ENCODE data around the gene SUN5. TPM values are rescaled to one million over a fixed set of nuclear protein-coding genes. Genes with fewer than 3 reads are reported as not detected.
A peak's percentile ranks its signal among the peaks of the same experiment; 100 is the strongest.
"Not testable (repeated sequence)": the region's sequence is repeated elsewhere in the genome, so short reads cannot be mapped to it uniquely, and the experiment has no call there.

The SUN5 gene
- total RNA-seq, 1 donor from 2014 or later = not detected

DNA sequence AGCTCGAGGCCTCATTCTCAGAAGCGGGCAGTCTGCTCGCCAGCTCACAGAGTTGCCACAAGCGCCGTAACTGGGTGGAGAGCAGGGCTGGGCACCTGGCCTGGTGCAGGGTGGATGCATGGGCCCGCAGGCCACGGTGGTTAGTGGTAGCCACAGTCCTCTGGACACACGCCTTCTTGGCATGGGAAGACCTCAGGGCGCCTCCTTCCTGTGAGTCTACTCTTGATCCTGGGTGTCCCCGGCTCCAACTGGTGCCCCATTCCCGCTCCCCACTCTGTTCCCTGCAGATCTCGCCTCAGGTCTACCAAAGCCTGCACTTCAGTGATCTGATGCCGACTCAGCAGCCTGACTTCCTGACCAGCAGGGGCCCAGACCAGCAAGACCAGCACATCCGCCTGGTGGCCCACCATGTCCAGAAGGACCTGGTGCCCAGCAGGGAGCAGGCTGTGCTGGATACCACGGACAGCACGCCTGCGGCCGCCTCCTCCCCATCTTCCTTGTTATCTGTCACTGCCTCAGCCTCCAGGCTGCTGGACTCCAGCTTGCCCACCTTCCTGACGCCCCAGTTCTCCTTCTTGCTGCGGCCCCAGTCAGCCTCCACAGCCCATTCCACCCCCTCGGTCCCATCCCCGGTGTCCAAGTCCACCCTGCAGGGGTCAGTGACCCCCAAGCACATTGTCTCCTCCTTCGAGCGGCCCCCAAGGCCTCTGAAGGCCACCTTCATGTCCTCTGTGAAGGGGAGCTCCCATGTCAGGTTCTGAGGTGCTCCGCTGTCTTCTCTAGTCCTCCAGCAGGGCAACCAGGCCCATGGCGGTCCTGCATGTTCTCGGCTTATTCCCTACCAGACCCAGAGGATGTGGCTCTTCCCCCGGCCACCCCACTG, 43.1 kb downstream of the SUN5 start:
- no peak for DNase-seq (ENCODE audit: low read depth)
- no peak for FAIRE-seq

DNA sequence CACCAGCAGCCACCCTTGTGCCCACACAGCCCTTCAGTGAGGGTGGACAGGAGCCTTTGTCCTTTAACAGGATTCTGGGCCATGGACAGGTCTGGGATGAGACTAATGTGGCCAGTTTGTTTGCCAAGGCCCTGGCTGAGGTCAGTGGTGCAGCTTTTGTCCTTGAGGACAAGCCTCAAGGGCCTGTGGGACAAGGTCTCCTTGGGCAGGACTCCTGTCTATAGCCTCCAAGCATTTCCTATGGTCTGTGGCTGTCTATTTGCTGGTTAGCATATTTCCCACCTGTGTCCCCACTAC, 44.1 kb downstream of the SUN5 start:
- H3K4me3 ChIP-seq (ENCODE audit: low read depth, low read length) = no peak overlapping the region
- no peak for TF ChIP-seq CTCF (IDR thresholded peaks at IDR 0.05; ENCODE audit: insufficient read depth, low read length, severe bottlenecking)
- no peaks in the 10 kb centered on the region for H3K36me3 ChIP-seq (ENCODE audit: control insufficient read depth, insufficient read depth, low read length)
- no peak for DNase-seq (ENCODE audit: low read depth)
- H3K27me3 ChIP-seq (ENCODE audit: control insufficient read depth, insufficient read depth, low read length) = no peaks in the 10 kb centered on the region
- peak; percentile 32 for FAIRE-seq

More for the DNA sequence above, 43.1 kb downstream of the SUN5 start:
- no peaks in the 10 kb centered on the region for H3K27me3 ChIP-seq (ENCODE audit: control insufficient read depth, insufficient read depth, low read length)
- TF ChIP-seq CTCF (IDR thresholded peaks at IDR 0.05; ENCODE audit: insufficient read depth, low read length, severe bottlenecking) = no peak
- no peak overlapping the region for H3K4me3 ChIP-seq (ENCODE audit: low read depth, low read length)
- no peaks in the 10 kb centered on the region for H3K36me3 ChIP-seq (ENCODE audit: control insufficient read depth, insufficient read depth, low read length)

GRCh38 chr20:32959351-32960221, 44.6 kb downstream of the SUN5 start:
- Histone ChIP-seq H3K36me3 (ENCODE audit: control insufficient read depth, insufficient read depth, low read length) (no peaks in the 10 kb centered on the region), H3K27me3 (ENCODE audit: control insufficient read depth, insufficient read depth, low read length) (no peaks in the 10 kb centered on the region), H3K4me3 (ENCODE audit: low read depth, low read length) (no peak overlapping the region)
- TF ChIP-seq CTCF (IDR thresholded peaks at IDR 0.05; ENCODE audit: insufficient read depth, low read length, severe bottlenecking) = no peak
- FAIRE-seq = no peak
- DNase-seq (ENCODE audit: low read depth) = no peak

DNA sequence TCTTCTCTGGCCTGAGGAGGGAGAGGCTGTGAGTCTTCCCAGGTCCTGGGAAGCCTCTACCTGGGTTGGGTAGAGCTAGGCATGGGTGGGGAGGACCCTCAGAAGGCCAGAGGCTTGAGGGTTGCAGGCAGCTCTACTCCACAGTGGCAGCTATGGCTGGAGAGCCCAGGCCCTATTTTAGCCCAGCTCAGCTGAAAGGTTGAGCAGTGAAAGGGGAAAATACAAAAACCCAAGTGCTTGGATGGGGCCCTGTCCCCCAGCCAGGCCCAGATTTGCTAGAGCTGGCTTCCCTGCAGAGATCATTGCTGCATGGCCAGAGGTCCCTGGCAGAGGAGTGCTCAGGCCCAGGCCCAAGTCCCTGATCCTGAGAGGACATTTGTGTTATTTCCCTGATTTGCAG, 45.7 kb downstream of the SUN5 start:
- no peaks in the 10 kb centered on the region for H3K27me3 ChIP-seq (ENCODE audit: control insufficient read depth, insufficient read depth, low read length)
- no peak for TF ChIP-seq CTCF (IDR thresholded peaks at IDR 0.05; ENCODE audit: insufficient read depth, low read length, severe bottlenecking)
- no peak for DNase-seq (ENCODE audit: low read depth)
- H3K36me3 ChIP-seq (ENCODE audit: control insufficient read depth, insufficient read depth, low read length) = no peaks in the 10 kb centered on the region
- no peak overlapping the region for H3K4me3 ChIP-seq (ENCODE audit: low read depth, low read length)
- no peak for FAIRE-seq

DNA sequence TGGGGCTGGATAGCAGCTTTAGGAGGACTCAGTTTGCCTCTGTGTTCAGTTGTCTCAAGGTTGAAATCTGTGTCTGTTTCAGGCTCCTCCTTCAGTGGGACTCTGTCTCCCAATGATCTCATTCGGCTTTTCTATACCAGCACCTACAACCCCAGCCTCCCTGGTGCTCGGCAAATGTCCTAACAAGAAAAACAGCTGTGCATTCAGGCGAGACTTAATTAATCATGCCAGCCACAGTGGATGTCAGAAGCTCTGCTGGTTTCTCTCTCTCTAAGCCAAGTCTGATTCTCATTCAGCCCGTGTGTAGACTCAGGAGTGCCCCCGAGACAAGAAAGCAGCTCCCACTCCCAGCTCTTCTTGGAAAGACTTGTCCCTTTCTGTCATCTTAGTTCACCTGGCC, 46.8 kb downstream of the SUN5 start:
- DNase-seq (ENCODE audit: low read depth) = no peak

DNA sequence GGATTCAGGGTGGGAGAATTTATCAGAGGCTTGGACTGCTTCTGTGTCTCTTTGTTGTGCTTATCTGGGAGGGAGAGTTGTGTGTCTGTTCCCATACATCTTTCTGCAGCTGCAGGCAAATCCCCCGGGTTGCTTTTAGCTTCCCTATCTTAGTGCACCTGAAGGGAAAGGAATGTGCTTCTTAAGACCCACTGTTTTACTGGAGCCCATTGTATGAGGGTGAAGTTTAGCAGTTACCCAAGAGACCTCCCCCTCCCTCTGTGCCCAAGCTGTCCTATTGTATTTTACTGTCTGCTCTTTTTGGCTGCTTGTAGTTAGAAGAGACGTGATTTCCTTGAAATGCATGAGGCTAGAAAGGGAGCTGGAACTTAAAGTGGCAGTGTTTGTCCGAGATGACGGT, 53.7 kb downstream of the SUN5 start:
- DNase-seq (ENCODE audit: low read depth); H3K27me3 ChIP-seq (ENCODE audit: control insufficient read depth, insufficient read depth, low read length); FAIRE-seq; H3K4me3 ChIP-seq (ENCODE audit: low read depth, low read length); H3K36me3 ChIP-seq (ENCODE audit: control insufficient read depth, insufficient read depth, low read length): not testable (repeated sequence)

More for the DNA sequence above, 46.8 kb downstream of the SUN5 start:
- no peak for FAIRE-seq
- Histone ChIP-seq H3K27me3 (ENCODE audit: control insufficient read depth, insufficient read depth, low read length) (no peaks in the 10 kb centered on the region), H3K4me3 (ENCODE audit: low read depth, low read length) (no peak overlapping the region), H3K36me3 (ENCODE audit: control insufficient read depth, insufficient read depth, low read length) (no peaks in the 10 kb centered on the region)
- no peak for TF ChIP-seq CTCF (IDR thresholded peaks at IDR 0.05; ENCODE audit: insufficient read depth, low read length, severe bottlenecking)
